GM19455 (cell line): ENCODE results near the gene KCTD2.
"Not testable (repeated sequence)": the region's sequence is repeated elsewhere in the genome, so short reads cannot be mapped to it uniquely, and the experiment has no call there.

Source experiments
- ATAC-seq: cut with Tn5 transposase; IDR thresholded peaks from one replicate; pipeline ENCODE4 v1.9.1; 2021; ENCODE audit not compliant: unreplicated experiment

Gene KCTD2

DNA sequence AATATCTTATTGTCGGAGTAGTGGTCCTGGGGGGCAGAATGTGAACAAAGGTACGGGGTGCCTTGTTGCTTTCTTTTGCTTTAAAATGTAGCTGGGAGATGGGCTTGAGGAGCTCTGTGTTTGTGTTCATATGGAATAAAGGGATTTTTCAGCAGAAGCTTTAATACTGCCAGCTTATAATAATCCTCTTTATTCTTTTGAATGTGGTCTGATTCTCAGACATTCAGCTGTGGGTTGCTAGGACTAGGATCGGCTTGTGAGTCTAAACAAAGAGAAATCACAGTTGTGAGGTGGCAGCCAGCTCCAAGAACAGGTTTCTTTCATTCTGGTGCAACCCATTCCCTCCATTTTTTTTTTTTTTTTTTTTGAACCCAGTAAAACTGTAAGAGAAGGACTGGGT is 27.3 kb upstream of the KCTD2 start:
- ATAC-seq, result no peak

DNA sequence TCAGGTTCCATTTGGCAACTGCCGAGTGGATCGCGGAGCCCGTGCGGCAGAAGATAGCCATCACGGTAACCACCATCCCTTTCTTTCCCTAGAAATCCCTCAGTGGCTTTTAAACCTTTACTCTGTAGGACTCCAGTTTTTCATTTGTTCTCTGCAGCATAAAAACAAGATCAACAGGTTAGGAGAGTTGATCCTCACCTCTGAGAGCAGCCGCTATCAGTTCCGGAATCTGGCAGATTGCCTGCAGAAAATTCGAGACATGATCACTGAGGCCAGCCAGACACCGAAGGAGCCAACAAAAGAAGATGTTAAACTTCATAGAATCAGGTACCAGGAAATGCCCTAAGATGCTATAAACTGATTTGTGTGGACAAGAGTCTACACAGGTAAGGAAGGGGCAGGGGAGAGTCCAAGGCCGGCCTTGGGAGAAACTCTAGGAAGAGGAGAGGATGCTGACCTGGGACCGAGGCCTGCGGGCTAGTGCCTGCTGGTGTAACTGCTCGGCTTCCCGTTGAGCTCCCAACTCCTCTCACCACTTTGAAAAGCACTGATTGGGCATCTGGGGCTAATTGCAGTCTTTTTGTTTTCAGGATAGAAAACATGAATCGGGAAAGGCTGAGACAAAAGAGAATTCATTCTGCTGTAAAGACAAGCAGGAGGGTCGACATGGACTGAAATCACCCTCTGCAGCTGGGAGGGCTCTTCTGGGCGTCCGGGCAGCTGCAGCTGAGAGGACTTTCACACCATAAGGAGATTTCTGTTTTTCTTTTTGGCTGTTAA is 26.5 kb upstream of the KCTD2 start:
- no peak for ATAC-seq

DNA sequence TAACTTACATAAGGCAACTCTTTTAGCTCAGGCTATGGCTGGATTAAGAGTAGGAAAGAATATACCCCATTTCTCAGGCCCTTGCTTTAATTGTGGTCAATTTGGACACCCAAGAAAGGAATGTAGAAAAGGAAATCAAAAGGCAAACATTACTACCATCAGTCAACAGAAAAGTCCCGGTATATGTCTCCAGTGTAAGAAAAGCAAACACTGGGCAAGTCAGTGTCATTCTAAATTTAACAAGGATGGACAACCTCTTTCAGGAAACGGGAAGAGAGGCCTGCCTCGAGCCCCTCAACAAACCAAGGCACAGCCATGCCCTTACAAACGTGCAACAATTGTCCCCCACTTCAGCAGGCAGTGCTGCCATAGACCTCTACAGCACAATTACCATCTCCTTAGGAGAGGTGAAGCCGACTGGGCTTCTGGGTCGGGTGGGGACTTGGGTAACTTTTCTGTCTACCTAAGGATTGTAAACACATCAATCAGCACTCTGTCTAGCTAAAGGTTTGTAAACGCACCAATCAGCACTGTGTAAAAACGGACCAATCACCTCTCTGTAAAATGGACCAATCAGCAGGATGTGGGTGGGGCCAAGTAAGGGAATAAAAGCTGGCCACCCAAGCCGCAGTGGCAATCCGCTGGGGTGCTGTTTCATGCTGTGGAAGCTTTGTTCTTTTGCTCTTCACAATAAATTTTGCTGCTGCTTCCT is 22.2 kb upstream of the KCTD2 start:
- no peak for ATAC-seq

DNA sequence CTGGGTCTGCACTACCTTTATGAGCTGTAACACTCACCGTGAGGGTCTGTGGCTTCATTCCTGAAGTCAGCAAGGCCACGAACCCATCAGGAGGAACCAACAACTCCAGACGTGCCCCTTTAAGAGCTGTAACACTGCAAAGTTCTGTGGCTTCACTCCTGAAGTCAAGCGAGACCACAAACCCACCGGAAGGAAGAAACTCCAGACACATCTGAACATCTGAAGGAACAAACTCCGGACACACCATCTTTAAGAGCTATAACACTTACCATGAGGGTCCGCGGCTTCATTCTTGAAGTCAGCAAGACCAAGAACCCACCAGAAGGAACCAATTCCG is 21.7 kb upstream of the KCTD2 start:
- ATAC-seq, result not testable (repeated sequence)

DNA sequence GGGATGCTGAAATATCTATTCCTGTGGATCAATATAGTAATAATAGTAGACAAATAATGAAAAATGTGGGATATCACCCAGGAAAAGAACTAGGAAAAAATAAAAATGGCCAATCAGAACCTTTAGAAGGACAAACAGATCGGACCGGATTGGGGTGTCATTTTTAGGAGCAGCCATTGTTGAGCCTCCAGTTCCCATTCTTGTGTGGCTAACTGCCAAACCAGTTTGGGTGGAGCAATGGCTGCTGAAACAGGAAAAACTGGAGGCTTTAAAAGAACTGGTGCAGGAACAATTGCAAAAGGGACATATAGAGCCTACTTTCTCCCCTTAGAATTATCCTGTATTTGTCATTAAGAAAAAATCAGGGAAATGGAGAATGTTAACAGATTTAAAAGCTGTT is 20.4 kb upstream of the KCTD2 start:
- not testable (repeated sequence) for ATAC-seq

DNA sequence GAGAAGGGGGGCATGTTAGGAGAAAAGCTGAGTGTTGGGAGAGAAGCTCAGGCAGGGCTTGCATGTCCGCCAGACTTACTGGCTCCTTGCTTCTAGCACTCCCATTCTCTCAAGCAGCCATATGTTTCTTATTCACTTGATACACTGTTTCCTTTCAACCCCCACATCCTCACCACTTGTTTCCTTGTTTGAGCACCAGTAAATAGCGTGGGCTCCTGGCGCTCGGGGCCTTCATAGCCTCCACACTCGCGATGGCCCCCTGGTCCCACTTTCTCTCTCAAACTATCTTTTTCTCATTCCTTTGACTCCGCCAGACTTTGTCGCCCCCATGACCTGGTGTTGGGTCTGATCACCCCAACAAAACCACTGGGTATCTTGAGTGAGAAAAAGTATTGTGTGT is 16.9 kb upstream of the KCTD2 start:
- no peak for ATAC-seq

DNA sequence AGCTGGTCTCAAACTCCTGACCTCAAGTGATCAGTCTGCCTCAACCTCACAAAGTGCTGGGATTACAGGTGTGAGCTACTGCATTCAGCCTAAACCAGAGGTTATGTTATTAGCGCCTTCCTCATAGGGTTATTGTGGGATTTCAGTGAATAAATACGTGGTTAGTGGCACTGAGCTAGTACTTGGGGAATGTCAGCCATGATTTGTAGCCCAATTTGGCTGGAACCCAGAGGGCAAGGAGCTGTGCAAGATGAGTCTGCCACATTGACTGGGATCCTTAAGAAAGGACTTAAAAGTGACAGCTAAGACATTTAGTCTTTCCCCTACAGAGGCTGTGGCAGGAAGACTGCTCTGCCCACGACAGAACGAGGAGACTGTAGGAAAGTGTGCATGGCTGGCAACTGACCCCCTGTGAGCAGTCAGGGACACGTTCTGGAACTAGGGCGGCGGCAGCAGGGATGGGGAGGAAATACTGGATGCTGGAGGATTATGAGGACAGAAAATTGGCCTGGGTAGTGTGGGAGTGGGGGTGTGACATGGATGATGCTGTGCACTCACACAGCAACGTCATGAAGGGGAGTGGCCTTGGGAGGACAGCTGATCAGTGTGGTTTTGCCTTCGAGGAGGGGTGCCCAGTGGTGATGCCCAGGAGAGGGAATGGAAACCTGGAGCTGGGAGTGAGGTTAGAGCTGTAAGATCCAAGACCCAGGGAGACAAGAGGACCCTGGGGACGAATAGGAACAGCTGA is 14.9 kb upstream of the KCTD2 start:
- ATAC-seq, result no peak

DNA sequence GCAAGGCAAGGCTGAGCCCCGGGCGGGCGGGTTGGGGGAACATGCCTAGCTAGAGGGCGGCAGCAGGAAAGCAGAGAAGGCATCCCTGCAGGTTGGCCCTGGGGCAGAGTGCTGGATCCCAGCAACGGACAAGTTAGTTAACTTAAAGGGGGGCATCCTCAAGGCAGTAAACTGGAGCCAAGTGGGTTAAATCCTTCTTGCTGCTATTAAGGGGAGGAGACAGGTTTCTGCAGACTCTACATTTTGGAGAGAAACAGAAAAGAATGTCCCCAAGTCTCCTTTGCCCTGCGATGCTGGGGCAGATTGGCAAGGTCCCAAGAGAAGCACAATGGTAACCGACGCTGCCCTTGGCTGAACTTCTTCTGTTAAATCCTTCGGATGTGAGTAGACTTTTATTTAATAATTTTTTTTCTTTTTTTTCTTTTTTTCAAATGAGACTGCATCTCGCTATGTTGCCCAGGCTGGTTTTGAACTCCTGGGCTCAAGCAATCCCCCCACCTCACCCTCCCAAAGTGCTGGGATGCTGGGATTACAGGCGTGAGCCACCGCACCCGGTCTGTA is 14.2 kb upstream of the KCTD2 start:
- no peak for ATAC-seq

DNA sequence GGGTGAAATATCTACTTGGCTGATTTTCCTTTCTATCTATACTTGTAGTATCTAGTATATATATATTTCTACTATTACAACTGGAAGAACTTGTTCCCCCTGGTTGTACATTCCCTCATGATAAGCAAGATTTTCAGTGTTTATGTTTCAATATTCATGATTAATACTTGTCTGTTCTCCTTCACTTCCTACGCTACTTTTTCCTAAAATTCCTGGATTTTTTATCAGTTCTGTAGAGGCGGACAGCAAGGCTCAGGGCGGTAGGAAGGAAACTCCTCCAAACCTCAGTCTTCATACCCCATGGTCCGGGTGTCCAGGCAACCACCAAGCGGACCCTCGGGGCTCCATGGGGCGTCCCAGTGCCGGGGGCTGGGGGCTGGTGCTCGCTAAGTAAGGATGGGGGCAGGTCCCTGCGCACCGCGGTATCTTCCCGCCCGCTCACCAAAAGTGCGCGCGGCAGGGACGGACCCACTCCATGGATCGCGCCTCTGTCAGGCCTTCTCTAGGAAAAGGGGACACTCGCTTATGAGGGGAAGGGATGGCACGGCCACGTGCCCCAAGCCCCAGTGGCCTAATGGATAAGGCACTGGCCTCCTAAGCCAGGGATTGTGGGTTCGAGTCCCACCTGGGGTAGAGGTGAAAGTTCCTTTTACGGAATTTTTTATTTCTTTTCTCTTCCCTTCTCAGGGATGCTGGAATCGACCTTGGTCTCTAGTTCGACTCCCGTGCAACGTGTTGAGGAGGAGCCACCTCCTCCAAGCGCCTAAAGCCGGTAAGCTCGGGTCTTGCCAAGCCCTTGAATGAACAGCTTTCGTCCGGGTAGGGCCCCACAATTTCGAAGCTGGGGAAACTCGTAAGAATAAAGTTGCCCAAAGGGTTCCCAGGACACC is 13.4 kb upstream of the KCTD2 start:
- ATAC-seq, result no peak

DNA sequence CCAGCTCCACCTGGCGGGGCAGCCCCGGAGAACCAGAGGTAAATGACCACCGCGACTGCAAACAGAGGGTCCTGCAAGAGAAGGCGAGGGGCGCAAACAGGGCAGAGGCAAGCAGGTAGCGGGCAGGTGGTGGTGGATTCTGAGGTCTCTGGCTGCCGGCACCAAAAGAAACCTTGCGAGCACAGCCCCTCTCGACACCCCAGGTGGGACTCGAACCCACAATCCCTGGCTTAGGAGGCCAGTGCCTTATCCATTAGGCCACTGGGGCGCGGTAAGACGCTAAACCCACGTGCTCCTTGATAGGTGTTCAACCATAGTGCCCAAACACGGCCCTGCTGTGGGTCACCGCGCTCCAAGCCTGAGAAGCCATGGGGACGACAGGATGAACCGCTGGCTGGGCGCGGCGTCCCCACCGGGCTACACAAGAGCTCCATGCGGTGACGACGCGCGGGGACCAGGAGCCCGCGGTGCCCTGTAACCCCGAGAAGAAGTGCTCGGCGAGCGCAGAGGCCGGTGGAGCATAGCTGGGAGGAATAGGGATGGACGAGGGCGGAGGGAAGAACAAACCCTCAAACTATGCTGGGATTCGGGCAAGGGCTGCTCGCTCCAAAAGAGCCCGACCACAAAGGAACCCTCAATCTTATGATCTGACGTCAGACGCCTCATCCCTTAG is 12.7 kb upstream of the KCTD2 start:
- no peak for ATAC-seq

DNA sequence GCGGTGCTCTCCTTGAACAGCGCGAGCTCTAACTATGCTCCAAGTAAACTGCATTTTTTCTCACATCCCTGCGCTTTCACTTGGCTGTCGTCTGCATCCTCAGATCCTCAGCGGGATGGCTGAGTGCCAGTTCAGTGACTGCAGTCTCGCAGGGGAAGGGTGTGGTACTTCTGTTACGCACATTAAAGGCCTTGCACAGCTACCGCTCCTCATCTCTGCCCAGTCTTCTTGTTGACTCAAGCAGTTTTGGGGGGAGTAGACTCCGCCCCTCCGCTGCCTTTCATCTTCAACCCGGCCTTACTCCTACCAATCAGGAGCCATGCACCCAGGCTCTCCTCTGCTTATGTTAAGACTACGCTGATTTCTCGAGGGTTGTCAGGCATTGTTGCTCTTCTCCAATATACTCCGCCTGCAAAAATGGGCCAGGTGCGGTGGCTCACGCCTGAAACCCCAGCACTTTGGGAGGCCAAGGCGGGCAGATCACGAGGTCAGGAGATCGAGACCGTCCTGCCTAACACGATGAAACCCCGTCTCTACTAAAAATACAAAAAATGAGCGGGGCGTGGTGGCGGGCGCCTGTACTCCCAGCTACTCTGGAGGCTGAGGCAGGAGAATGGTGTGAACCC is 10.3 kb upstream of the KCTD2 start:
- no peak for ATAC-seq

DNA sequence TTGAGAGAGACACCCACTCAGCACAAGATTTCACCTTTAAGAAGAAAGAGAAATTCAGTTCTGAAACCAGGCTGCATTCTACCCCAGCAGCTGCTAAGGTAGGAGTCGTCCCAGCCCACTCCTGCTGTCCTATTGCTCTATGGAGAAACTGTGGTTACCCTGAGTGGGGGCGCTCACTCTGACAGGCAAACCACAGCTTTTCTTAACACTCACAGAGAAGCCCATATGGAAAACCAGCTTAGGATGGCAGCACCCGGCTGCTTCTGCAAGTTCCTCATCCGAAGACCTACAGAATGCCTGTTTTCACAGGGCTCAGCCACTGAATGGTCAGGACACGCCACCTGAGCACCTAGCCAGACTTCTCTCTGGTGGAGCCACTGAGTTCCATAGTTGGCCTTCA is 7.8 kb upstream of the KCTD2 start:
- no peak for ATAC-seq

DNA sequence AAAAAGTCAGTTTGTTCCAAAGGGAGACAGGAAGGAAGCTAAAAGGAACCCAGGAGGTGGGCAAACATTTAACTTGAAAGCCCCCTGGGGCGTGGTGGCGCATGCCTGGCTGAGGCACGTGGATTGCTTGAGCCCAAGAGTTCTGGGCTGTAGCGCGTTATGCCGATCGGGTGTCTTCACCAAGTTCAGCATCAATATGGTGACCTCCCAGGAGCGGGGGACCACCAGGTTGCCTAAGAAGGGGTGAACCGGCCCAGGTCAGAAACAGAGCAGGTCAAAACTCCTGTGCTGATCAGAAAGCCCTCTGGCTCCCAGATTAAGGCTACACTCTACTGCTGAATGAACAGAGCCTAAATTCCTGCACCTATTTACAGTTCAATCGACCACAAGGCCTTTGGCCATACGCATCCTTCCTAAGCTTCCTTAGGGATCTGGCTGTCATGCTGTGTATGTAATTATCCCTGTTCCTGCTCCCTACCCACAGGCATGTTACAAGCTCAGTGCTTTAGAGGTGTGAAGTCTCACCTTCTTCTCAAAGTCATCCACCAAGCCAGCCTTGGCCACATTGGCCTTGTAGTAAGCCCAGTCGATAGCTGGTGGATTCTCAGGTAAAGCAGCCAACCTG is 5.3 kb upstream of the KCTD2 start:
- no peak for ATAC-seq

DNA sequence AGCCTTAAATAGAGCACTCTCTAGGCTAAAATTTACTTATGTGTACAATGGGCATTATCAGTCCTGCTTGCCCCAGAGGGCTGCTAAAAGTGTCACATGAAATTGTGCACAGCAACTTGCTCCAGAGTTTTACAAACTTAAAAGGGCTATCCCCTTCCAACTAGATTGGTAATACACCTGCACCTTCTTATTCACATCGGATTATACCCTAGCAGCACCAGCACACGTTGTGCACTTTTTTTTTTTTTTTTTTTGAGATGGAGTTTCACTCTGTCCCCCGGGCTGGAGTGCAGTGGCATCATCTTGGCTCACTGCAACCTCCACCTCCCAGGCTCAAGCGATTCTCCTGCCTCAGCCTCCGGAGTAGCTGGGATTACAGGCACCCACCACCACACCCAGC is 3.2 kb upstream of the KCTD2 start:
- ATAC-seq, result not testable (repeated sequence)

DNA sequence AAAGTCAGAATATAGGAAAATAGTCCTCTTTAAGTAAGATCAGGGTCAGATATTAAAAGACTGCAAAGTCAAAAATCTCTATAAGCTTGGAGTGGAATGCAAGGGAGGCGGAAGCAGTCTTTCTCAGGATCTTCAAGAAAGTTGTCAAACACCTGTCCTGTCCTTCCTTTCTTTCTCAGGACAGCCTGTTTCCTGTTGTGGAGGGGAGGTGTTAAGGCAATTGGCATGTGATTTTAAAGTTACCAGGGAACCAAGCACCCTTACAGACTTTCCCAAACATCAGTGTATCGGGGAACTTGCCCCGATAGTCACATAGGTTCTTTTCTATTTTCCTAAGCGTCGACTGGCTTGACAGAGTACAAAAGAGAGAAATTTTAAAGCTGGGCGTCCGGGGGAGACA is 2.3 kb upstream of the KCTD2 start:
- ATAC-seq, result no peak

DNA sequence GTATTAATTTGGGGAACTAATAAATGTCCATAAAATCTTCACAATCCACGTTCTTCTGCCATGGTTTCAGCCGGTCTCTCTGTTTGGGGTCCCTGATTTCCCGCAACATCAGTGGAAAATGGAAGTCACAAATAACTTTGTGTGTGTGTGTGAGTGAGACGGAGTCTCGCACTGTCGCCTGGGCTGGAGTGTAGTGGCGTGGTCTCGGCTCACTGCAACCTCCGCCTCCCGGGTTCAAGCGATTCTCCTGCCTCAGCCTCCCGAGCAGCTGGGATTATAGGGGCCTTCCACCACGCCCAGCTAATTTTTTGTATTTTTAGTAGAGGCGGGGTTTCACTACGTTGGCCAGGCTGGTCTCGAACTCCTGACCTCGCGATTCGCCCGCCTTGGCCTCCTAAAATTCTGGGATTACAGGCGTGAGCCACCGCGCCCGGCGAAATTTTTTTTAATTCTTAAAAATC is 1.0 kb upstream of the KCTD2 start:
- ATAC-seq, result not testable (repeated sequence)

DNA sequence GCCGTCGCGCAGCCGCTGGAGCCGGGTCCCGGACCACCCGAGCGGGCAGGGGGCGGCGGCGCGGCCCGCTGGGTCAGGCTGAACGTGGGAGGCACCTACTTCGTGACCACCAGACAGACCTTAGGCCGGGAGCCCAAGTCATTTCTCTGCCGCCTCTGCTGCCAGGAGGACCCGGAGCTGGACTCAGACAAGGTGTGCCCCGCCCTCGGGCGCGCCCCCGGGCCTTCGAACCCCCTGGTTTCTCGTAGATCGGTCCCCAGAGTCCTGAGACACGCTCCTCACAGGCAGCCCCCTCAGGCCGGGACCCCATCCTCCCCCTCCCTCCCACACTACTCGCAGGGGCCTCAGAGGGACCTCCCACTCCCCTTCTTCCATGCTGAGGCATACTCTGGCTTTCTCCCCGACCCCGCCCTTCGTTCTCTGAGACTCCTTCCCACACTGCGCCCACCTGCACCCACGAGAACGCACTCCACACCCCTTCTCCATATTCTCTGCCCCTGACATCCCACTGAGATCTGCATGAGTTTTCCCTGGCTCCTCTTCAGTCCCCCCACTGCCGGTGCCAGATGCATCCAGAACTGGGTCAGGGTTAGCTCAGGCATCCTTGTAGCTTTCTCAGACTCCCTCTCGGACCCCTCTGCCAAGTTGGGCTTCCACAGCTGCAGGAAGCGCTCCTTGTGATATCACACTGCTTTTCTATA is 523 bp downstream of the KCTD2 start:
- ATAC-seq, result peak; percentile 18

DNA sequence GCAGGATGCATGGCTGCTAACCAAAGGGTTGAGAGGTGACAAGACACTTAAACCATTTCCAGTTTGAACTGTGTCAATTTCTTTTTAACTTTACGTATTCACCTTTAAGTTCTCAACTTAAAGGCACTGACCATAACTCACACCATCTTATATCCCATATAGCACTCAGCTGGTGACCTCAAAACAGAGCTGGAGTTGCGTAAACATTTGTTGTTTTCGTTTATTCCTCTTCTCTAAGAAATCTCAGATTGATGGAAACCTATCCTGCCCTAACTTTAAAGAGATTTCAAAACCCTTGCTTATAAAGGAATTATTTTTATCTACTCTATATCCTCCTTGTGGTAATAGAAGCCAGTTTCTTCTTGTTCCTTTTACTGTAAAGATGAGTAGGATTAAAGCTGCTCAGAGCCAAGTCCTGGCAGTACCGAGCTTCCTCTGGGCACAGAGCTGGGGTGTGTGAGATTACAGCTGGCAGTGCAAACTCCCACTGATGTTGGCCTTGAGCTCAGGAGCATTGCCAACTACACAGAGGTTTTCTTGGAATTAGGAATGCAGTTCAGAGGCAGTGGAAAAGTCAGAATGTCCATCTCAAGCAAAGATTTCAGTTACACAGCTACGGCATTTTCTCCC is 1.3 kb downstream of the KCTD2 start:
- no peak for ATAC-seq
